Thyroid gland (tissue), 4 donors: ENCODE results near the gene NFIA. TPM values are rescaled to one million over a fixed set of nuclear protein-coding genes. Genes with fewer than 3 reads are reported as not detected.
A peak's percentile ranks its signal among the peaks of the same experiment; 100 is the strongest.

Experiments used
- DNase-seq, 2 donors: peaks; one replicate each; pipeline ENCODE4 v3.0.0-alpha.2; 2019
- H3K27ac ChIP-seq, 3 donors: fragments of 200-600 bp; sonication (generic); 1 replicate in 2 of 3; 2 replicates in 1 of 3; pipeline ENCODE4 v1.5.1; 2016 to 2019; ENCODE audit warnings: mild to moderate bottlenecking in 1 of 3, moderate library complexity in 1 of 3
- H3K27me3 ChIP-seq: fragments of 200-600 bp; sonication (generic); one replicate; pipeline ENCODE4 v1.5.1; 2019
- H3K36me3 ChIP-seq, 2 donors: fragments of 200-600 bp; sonication (generic); one replicate each; pipeline ENCODE4 v1.5.1; 2016 to 2019
- H3K4me1 ChIP-seq, 2 donors: fragments of 200-600 bp; sonication (generic); one replicate each; pipeline ENCODE4 v1.5.1; 2017 to 2019
- H3K4me3 ChIP-seq, 3 donors: fragments of 200-600 bp; sonication (generic); replicated peaks in 1 of 3; 1 replicate in 2 of 3; 2 replicates in 1 of 3; pipeline ENCODE4 v1.5.1; 2016; ENCODE audit warnings: mild to moderate bottlenecking in 1 of 3
- H3K9me3 ChIP-seq: fragments of 200-600 bp; sonication (generic); one replicate; pipeline ENCODE4 v1.5.1; 2017
- CTCF ChIP-seq, 6 experiments: fragments of 200-600 bp in 3 of 6; fragments of 450-650 bp in 3 of 6; sonication (generic) in 3 of 6; IDR thresholded peaks; one replicate each; pipeline ENCODE4 v1.5.1; 2016 to 2019; ENCODE audit warnings: antibody characterized with exemption in 6 of 6, mild to moderate bottlenecking in 2 of 6, inconsistent platforms in 1 of 6, moderate library complexity in 1 of 6
- POLR2A ChIP-seq, 2 donors: fragments of 450-650 bp; IDR thresholded peaks; one replicate each; pipeline ENCODE4 v1.6.1; 2017; ENCODE audit warnings: antibody characterized with exemption in 2 of 2, mild to moderate bottlenecking in 2 of 2, moderate library complexity in 1 of 2
- WGBS, 2 donors: methylation state at CpG; one replicate each; pipeline ENCODE4 v1.1.5; 2017; 5-methylcytosine and 5-hydroxymethylcytosine counted together
- intact Hi-C: fragments of 100-400 bp; cut with DNase I; formaldehyde crosslinking; loops from one replicate; pipeline ENCODE4 v1.15.1; 2023
- total RNA-seq, 4 donors: library from RNA; depleted of rRNA; stranded (reverse); fragments of >200 nt; gene quantifications; one replicate each; pipeline ENCODE4 v1.2.3, GENCODE V29; 2016

Gene NFIA
- total RNA-seq, 4 donors from 2014 or later = 105 to 149 (median 118) TPM

GRCh38 chr1:61241973-61242381 is 159.6 kb downstream of the NFIA start:
- H3K4me1 ChIP-seq = peaks cover 28 to 34% of the 10 kb centered on the region in 2 donors

GRCh38 chr1:61244114-61244513 is 161.8 kb downstream of the NFIA start:
- peak overlapping the region in 1 of 3 donors; percentile 16 for H3K27ac ChIP-seq
- H3K36me3 ChIP-seq = no peaks in the 10 kb centered on the region
- intact Hi-C loops = no loop called here
- TF ChIP-seq POLR2A (IDR thresholded peaks at IDR 0.05) = no peak
- TF ChIP-seq CTCF (IDR thresholded peaks at IDR 0.05) = no peak
- H3K9me3 ChIP-seq = no peaks in the 10 kb centered on the region
- H3K27me3 ChIP-seq = no peaks in the 10 kb centered on the region
- H3K4me3 ChIP-seq = no peak overlapping the region
- no peak for DNase-seq
- peaks cover 43 to 52% of the 10 kb centered on the region in 2 donors for H3K4me1 ChIP-seq
- WGBS, 2 donors = 39 to 75% methylated on average over 1 of the region's 1 CpG

More at GRCh38 chr1:61241973-61242381, 159.6 kb downstream of the NFIA start:
- H3K36me3 ChIP-seq = no peaks in the 10 kb centered on the region
- H3K27ac ChIP-seq = peak overlapping the region; percentile 50 to 71 (median 67)
- no peaks in the 10 kb centered on the region for H3K27me3 ChIP-seq
- no peak for DNase-seq
- H3K4me3 ChIP-seq = no peak overlapping the region
- WGBS, 2 donors = 31 to 36% methylated on average over 2 of the region's 2 CpGs
- H3K9me3 ChIP-seq = no peaks in the 10 kb centered on the region
- intact Hi-C loops = no loop called here
- TF ChIP-seq POLR2A (IDR thresholded peaks at IDR 0.05) (no peak), CTCF (IDR thresholded peaks at IDR 0.05) (no peak)

GRCh38 chr1:61245696-61246400 is 163.5 kb downstream of the NFIA start:
- no peak overlapping the region for H3K27ac ChIP-seq
- H3K4me1 ChIP-seq = peaks cover 50 to 56% of the 10 kb centered on the region in 2 donors
- 91 to 92% methylated on average over 7 of the region's 7 CpGs for WGBS, 2 donors
- no peaks in the 10 kb centered on the region for H3K36me3 ChIP-seq
- TF ChIP-seq POLR2A (IDR thresholded peaks at IDR 0.05) = no peak
- no peak for TF ChIP-seq CTCF (IDR thresholded peaks at IDR 0.05)
- no peak overlapping the region for H3K4me3 ChIP-seq
- H3K27me3 ChIP-seq = no peaks in the 10 kb centered on the region
- H3K9me3 ChIP-seq = no peaks in the 10 kb centered on the region
- intact Hi-C loops = no loop called here
- DNase-seq = no peak

- no peaks in the 10 kb centered on the region for H3K9me3 ChIP-seq
- H3K27me3 ChIP-seq = no peaks in the 10 kb centered on the region
- H3K27ac ChIP-seq = peak overlapping the region in 1 of 3 donors; percentile 56
- TF ChIP-seq POLR2A (IDR thresholded peaks at IDR 0.05) = no peak
- no peak for TF ChIP-seq CTCF (IDR thresholded peaks at IDR 0.05)
- no peak overlapping the region for H3K4me3 ChIP-seq
- no peaks in the 10 kb centered on the region for H3K36me3 ChIP-seq
- H3K4me1 ChIP-seq = peaks cover 42 to 47% of the 10 kb centered on the region in 2 donors
- intact Hi-C loops = no loop called here
- no peak for DNase-seq
- WGBS, 2 donors = 89 to 91% methylated on average over 8 of the region's 8 CpGs
Measured at GRCh38 chr1:61247051-61247825, 164.9 kb downstream of the NFIA start.
